ENCODE data around the gene NUSAP1. TPM values are rescaled to one million over a fixed set of nuclear protein-coding genes. Genes with fewer than 3 reads are reported as not detected.

Gene NUSAP1
- total RNA-seq, 4 donors from 2014 or later = 1.0 to 101 TPM; not detected in 2

DNA sequence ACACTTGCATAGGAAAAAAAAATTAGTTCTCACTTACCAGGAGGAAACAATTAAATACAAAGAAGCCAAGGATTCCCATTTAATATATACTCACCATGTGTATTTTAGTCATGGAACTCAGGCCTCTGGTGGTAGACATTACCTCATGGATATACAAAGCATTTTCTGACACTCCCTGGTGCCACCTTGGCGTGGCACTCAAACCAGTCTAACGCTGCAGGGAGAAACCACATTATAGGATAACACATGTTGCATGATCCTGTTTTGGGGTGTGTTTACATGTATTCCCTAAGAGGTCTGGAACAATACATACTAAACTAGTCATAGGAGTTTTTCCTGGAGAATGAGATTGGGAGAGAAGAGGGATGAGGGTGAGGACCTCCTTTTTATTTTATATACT is 78.3 kb downstream of the NUSAP1 start:
- H3K4me3 ChIP-seq = no peak overlapping the region
- DNase-seq = no peak
- TF ChIP-seq, protein P1, sequence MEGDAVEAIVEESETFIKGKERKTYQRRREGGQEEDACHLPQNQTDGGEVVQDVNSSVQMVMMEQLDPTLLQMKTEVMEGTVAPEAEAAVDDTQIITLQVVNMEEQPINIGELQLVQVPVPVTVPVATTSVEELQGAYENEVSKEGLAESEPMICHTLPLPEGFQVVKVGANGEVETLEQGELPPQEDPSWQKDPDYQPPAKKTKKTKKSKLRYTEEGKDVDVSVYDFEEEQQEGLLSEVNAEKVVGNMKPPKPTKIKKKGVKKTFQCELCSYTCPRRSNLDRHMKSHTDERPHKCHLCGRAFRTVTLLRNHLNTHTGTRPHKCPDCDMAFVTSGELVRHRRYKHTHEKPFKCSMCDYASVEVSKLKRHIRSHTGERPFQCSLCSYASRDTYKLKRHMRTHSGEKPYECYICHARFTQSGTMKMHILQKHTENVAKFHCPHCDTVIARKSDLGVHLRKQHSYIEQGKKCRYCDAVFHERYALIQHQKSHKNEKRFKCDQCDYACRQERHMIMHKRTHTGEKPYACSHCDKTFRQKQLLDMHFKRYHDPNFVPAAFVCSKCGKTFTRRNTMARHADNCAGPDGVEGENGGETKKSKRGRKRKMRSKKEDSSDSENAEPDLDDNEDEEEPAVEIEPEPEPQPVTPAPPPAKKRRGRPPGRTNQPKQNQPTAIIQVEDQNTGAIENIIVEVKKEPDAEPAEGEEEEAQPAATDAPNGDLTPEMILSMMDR (IDR thresholded peaks at IDR 0.05) = no peak
- no peak for TF ChIP-seq POLR2A (IDR thresholded peaks at IDR 0.05)
- intact Hi-C loops (cut with DNase I; ENCODE audit: low total_unique reads) = no loop called here
- H3K4me1 ChIP-seq = no peaks in the 10 kb centered on the region
- H3K9me3 ChIP-seq = no peaks in the 10 kb centered on the region
- no peaks in the 10 kb centered on the region for H3K36me3 ChIP-seq
- no peaks in the 10 kb centered on the region for H3K27me3 ChIP-seq
- no peak overlapping the region for H3K27ac ChIP-seq

DNA sequence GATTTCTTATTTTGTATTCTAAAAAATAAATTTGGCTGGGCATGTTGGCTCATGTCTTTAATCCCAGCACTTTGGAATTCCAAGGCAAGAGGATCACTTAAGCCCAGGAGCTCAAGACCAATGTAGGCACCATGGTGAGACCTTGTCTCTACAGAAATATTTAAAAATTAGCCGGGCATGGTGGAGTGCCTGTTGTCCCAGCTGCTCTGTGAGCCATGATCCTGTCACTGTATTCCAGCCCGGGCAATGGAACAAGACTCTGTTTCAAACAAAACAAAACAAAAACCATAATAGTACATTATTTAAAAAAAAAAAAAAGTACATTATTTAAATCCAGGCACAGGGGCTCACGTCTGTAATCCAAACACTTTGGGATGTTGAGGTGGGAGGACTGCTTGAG is 78.8 kb downstream of the NUSAP1 start:
- Histone ChIP-seq H3K27ac (no peak overlapping the region), H3K4me1 (no peaks in the 10 kb centered on the region), H3K4me3 (no peak overlapping the region), H3K27me3 (no peaks in the 10 kb centered on the region), H3K9me3 (no peaks in the 10 kb centered on the region), H3K36me3 (no peaks in the 10 kb centered on the region)
- intact Hi-C loops (cut with DNase I; ENCODE audit: low total_unique reads) = no loop called here
- DNase-seq = no peak
- TF ChIP-seq POLR2A (IDR thresholded peaks at IDR 0.05) = no peak
- TF ChIP-seq, protein P1 (IDR thresholded peaks at IDR 0.05) = no peak

DNA sequence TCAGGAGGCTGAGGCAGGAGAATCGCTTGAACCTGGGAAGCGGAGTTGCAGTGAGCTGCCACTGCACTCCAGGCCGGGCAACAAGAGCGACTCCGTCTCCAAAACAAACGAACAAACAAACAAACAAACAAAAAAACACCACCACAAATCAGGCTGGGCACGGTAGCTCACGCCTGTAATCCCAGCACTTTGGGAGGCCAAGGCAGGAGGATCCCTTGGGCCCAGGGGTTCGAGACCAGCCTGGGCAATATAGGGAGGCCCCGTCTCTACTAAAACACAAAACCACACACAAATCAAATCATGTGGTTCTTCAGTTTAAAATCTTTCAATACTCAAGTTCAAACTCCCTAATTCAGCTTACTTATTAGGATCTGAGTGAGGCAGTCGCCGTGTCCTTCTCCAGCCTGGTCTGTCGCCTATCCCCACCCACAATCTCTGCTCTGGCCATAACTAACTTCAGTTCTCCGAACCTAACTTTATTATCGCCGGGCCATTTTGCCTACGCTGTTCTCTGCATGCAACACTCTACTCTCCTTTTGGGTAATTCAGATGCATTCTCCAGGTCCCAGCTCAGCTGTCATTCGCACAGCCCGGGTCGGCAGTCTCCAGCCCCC is 83.6 kb downstream of the NUSAP1 start:
- H3K27ac ChIP-seq = peak overlapping the region; percentile 73 to 75
- H3K4me3 ChIP-seq = peak overlapping the region; percentile 69 to 90
- no peak for DNase-seq
- no peak for TF ChIP-seq POLR2A (IDR thresholded peaks at IDR 0.05)
- TF ChIP-seq, protein P1 (IDR thresholded peaks at IDR 0.05) = no peak
- no peaks in the 10 kb centered on the region for H3K9me3 ChIP-seq
- peaks cover 0 to 16% of the 10 kb centered on the region in 2 donors for H3K4me1 ChIP-seq
- no peaks in the 10 kb centered on the region for H3K27me3 ChIP-seq
- intact Hi-C loops (cut with DNase I; ENCODE audit: low total_unique reads) = no loop called here
- H3K36me3 ChIP-seq = no peaks in the 10 kb centered on the region

DNA sequence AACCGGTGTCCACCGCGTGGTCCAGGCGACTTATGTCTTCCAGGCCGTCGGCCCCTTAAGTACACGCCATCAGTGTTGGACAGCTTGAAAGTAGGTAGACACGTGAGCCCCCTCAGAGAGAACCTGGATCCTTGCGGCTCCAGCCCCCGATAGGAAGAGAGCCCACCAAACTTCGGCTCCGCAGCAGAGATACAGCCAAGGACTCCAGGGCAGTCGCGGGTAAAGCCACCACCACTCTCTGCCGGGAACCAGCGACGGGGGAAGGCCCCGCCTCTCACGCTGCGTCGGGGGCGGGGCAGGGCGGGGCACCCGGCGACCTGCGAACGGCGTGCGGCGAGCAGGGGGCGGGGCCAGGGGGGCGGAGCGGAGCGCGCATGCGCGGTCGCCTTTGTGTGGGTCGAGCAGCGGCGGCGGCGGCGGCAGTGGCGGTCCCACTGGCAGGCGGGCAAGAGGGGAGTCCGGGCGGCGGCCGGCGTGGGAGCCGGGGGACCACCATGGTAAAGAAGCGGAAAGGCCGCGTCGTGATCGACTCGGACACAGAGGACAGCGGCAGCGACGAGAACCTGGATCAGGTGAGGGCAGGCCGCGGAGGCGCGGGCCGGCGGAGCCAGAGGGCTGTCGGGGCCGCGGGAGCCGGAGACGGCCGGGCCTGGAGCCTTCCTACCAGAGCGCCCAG is 84.2 kb downstream of the NUSAP1 start, which contains the start of gene RTF1:
Gene RTF1 (plus strand): TSS at position 354 of the 676 bp plus-strand sequence. CDS start 21 bp downstream, at position 375.
- Histone ChIP-seq H3K4me1 (peaks cover 0 to 16% of the 10 kb centered on the region in 2 donors), H3K9me3 (no peaks in the 10 kb centered on the region), H3K27me3 (no peaks in the 10 kb centered on the region), H3K4me3 (peak within 1 kb of the TSS; percentile 69 to 90), H3K27ac (peak within 1 kb of the TSS; percentile 75 to 79), H3K36me3 (no peaks in the 10 kb centered on the region)
- peak; percentile 80 to 87 for TF ChIP-seq POLR2A (IDR thresholded peaks at IDR 0.05)
- TF ChIP-seq, protein P1 (IDR thresholded peaks at IDR 0.05) = peak in 1 of 4 experiments; percentile 8
- intact Hi-C loops (cut with DNase I; ENCODE audit: low total_unique reads) = no loop called here
- peak; percentile 93 to 97 for DNase-seq

All from uterus (tissue), 4 donors.